Measurements from ENCODE around the gene OTOF.

The OTOF gene

GRCh38 chr2:26463244-26464192, 14.4 kb downstream of the OTOF start:
- DNase-seq, result no peak

- DNase-seq, result peak; percentile 15
Observed at GRCh38 chr2:26462511-26463243, 15.2 kb downstream of the OTOF start.

GRCh38 chr2:26462100-26462499, 15.8 kb downstream of the OTOF start:
- no peak for DNase-seq

- DNase-seq, result no peak
Observed at GRCh38 chr2:26461601-26462023, 16.3 kb downstream of the OTOF start.

DNA sequence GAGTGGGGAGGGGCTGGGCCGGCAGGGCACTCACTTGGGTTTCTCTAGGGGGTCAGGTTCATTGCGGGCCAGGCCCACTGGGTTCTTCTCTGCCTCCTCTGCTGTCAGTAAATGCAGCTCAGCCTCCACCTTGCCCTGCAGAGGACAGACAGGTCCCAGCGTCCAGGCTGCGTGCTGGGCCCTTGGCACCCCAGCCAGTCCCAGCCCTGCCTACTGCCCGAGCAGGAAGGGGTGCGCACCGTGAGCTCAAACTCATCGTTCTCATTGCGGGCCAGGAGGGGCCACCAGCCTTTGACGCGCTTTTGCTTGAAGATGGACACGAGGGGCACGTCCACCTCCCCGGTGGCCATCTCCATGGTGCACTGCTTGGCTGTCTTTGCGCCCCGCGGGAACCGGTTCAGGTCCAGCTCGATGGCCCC, 17.3 kb downstream of the OTOF start:
- DNase-seq, result no peak

DNA sequence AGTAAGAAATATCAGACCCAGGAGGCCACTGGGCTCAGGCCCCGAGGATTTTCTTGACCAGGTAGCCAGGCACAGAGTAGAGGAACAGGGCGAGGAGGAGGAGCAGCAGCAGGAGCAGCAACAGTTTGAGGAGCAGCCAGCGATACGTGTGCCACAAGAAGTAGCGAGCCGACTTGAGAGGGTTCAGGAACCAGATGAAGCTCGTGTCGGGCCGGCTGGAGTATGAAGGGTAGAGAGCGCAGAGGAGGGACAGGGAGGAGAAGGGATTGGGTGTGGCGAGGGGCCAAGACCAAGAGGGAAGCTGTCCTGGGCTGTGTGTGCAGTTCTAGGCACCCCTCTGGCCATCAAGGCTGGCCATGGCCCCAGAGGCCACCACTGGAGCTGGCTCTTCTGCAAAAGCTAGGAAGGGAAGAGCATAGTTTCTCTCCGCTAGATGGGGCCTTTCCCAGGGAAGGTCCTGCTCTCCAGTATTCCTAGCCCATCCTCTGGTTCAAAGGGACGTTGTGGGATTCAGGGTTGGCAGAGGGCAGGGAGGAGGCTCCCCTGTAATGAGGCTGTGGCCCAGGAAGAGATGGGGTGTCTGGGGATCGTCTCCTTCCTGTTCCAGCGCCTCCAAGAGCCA, 17.8 kb downstream of the OTOF start:
- DNase-seq, result no peak

DNA sequence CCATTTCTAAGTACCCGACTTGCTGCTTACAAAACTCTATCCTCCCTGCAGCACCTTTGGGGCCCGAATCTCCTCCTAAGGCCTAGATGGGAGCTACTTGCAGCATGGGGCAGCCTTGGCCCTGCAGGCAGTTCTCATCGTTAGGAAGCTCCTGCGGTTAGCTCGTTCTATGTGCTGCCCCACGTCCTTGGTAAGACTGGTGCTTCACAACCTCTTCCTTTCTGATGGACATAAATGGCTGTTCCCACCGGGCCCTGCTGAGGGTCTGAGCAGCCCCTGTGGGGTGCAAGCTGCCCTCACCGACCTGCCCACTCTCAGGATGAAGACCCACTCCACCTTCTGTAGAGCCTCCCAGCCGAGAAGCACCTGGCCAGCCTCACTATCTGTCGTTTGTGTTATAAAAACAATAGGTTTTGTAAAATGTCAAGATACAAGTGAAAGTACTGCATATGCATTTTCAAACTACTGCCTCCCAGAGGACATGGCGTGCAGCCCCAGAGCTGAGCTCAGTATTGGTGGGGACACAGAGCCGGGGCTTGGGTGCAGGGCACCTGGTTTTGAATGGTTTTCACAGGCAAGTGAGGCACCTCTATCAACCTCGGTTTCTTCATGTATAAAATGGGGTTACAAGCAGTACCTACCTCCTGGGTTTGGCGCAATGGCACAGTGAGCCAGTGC, 19.4 kb downstream of the OTOF start:
- no peak for DNase-seq

DNA sequence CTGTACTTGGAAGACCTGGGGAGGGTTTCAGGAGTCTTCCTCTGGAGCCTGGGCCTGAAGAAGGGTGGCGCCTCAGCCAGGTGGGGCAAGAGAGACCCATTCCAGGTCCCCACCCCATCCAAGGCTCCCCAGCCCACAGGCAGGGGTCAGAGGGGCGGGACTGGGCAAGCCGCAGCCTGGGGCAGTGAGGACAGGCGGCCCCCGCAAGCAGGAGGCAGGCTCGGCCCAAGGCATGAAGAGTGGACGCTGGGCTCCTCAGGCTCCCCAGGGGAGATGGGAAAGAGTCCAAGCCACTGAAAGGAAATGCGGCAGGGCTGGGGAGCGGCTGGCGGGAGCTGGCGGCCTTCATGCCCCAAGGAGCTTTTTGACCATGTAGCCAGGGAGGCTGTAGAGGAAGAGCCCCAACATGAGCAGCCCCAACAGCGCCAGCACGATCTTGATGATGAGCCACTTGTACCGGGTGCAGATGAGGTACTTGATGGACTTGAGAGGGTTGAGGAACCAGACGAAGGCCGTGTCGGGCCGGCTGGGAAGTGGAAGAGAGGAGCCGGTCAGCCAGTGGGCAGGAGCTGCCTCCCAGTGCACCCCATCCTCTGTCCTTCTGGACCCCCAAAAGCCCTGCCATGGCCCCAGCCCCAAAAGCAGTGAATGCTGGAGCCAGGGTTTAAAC, 20.1 kb downstream of the OTOF start:
- DNase-seq, result no peak

DNA sequence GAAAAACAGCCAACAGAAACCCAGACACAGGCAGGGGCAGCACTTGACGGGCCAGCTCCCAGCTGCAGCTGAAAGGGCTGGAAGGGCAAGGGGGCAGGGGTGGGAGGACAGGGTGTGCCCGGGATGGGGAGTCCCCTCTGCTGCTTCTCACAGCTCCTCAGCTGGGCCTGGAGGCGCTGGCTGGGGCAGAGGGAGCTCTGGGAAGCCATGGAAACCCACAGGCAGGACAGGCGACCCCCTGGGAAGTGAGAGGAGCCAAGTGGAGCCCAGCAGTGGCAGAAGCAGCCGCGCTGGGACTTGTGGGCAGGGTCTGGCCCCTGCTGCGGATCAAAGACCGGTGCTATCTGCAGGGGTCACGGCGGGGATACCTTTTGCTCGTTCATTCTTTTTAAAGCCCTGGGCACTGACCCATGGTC, 20.7 kb downstream of the OTOF start:
- no peak for DNase-seq

DNA sequence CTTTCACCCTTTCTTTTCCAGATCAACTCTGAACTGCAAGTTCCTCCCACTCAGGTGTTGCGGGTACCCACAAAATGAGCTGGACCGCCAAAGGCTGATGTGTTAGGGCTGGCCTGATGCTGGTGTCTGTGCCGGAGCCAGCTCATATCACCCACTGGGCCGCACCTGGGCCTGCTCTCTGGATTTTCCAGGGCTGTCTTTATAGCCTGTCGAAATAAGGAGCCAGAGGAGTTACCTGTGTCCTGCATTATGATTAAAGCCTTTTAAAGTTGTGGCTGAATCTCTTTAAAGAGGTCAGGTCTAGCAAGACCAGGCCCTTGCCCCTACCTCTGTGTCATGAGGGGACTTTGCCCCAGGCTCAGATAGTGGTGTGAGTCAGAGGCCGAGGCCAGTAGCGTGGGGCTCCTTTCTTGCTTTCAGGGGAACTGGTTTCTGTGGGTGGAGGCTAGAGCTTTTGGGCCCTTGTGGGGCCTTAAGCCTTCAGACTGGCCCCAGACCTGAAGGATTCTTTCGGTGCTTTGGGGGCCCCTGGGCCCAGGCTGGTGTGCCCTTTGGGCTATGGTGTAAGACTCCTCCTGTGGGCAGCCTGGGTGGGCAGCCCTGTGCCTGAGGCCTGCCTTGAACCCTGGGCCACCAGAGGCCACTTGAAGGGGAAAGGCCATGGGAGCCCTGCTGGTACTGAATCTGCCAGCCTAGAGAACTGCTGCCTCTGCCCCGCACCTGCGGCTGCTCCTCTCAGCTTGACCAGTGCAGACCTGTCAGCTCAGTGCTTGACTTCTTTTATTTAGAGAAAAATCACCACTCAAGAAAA, 21.3 kb downstream of the OTOF start:
- no peak for DNase-seq

- no peak for DNase-seq
Observed at GRCh38 chr2:26455670-26456439, 22.1 kb downstream of the OTOF start.

DNA sequence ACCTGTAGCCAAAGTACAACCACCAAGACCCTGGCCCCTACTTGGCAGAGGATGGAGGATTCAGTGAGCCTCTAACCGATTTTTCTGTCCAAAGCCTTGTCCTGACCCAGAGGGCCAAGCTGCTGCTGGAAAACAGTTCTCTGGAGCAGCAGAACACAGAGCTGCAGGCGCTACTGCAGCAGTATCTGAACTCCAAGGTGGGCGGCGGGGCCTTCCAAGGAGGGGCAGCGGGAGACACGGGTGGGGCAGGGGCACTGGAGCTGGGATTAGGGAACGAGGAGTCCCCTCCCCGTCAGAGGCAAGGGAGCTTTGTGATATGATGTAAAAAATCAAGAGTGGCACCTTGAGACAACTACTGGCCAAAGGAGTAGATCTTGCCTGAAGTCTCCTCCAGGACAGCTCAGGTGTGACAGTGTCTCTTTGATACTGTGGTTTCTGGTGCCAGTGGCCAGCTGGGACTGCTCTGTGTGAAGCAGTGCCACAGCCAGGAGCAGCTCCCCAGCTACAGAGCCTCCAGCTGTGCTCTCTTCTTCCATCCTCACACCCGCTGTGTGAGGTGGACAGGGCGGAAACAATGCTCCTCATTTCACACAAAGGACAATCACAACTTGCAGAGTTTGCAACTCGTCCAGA, 22.8 kb downstream of the OTOF start:
- DNase-seq, result no peak

- DNase-seq, result no peak
Observed at GRCh38 chr2:26454561-26455001, 23.3 kb downstream of the OTOF start.

- DNase-seq, result no peak
Observed at GRCh38 chr2:26453421-26454329, 24.2 kb downstream of the OTOF start.

DNA sequence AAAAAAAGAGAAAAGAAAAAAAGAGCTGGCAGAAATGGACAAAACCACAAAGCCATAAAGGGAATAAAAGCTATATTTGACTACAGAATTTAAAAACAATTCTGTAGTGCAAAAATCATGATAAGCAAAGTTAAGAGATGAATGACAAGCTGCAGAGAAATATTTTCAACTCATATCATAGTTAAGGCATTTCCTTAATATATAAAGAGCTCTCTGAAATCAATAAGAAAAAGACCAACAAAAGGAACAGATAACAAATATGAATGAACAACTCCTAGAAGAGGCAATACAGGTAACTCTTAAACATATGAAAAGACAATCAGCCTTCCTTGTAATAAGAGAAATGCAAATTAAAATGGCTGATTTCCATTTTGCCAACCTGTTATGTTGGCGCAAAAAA, 26.2 kb downstream of the OTOF start:
- no peak for DNase-seq

- no peak for DNase-seq
Observed at GRCh38 chr2:26450031-26450635, 27.8 kb downstream of the OTOF start.

DNA sequence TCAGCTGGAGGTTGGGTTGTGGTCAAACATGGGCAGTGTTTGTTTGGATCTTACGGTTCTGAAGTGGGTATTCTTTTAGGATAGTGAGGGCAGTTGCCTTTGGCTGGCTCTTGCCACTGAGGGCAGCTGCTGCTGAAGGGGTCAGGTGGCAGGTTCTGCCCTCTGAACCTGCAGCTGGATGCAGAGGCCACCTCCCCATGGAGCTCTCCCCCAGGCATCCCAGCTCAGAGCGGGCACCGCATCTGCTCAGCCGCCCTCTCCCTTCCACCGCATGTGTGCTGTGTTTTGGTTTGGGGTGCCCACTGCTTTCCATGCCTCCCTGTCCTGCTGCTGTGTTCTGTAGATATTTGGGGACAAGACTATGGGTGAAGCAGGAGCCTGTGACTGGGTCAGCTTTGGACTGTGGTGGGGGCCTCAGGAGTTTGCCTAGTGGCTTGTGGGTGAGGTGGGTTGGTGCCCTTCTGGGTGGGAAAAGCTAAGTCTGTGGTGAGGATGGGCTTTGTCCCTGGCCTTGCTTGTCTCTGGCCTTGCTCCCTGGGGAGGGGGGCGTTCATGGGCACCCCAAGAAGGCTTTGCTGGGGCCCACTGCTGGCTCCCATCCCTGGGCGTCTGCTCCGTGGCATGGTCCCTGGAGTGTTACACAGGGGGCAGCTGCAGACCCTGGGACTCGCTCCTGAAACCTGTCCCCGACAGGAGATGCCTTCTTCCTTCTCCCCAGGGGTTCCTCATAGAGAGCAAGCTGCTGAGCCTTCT, 28.5 kb downstream of the OTOF start:
- no peak for DNase-seq

DNA sequence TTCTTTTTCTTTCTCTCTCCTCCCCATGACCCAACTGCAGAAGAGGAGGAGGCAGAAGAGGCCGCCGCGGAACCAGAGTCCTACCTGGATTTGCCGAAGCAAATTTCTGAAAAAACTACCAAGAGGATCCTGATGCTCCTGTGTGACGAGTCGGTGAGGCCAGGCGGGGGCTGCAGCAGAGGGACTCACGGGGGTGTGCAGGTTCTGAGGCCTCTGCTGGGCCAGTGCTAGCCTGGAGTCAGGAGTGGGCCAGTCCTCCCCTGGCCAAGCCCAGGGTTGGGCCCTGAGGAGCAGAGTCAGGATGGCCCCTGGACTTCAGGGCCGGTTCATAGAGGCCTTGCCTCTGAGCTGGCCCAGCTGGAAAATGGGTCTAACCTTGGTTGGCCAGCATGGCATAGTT, 29.3 kb downstream of the OTOF start:
- no peak for DNase-seq
